Upper lobe of left lung (tissue), 4 donors: Measurements from ENCODE around the gene TGFB1.

Experiments
- POLR2A ChIP-seq, 4 donors: fragments of 450-650 bp; IDR thresholded peaks; one replicate each; pipeline ENCODE4 v1.5.1; 2016 to 2017; ENCODE audit warnings: antibody characterized with exemption in 4 of 4, mild to moderate bottlenecking in 2 of 4
- TF ChIP-seq, protein P1 (sequence below), 6 experiments: fragments of 450-650 bp in 4 of 6; fragments of 200-600 bp in 2 of 6; sonication (generic) in 2 of 6; IDR thresholded peaks; one replicate each; pipeline ENCODE4 v1.5.1; 2016 to 2019; ENCODE audit warnings: antibody characterized with exemption in 6 of 6

DNA sequence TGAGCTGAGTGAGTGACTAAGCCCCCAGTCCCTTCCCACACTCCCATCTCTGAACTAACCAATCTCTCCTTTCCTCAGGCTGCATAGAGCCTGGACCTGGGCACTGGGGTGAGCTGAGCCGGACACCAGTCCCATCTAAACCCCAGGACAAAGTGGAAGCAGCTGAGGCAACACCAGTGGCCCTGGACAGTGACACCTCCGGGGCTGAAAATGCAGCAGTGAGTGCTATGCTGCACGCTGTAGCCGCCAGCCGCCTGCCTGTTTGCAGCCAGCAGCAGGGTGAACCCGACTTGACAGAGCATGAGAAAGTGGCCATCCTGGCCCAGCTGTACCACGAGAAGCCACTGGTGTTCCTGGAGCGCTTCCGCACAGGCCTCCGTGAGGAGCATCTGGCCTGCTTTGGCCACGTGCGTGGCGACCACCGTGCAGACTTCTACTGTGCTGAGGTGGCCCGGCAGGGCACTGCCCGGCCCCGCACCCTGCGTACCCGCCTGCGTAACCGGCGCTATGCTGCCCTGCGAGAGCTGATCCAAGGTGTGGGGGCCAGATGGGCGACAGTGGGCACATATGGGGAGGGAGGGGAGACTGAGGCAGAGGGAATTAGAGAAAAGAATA, 37.3 kb downstream of the TGFB1 start:
- TF ChIP-seq, protein P1, sequence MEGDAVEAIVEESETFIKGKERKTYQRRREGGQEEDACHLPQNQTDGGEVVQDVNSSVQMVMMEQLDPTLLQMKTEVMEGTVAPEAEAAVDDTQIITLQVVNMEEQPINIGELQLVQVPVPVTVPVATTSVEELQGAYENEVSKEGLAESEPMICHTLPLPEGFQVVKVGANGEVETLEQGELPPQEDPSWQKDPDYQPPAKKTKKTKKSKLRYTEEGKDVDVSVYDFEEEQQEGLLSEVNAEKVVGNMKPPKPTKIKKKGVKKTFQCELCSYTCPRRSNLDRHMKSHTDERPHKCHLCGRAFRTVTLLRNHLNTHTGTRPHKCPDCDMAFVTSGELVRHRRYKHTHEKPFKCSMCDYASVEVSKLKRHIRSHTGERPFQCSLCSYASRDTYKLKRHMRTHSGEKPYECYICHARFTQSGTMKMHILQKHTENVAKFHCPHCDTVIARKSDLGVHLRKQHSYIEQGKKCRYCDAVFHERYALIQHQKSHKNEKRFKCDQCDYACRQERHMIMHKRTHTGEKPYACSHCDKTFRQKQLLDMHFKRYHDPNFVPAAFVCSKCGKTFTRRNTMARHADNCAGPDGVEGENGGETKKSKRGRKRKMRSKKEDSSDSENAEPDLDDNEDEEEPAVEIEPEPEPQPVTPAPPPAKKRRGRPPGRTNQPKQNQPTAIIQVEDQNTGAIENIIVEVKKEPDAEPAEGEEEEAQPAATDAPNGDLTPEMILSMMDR (IDR thresholded peaks at IDR 0.05): no peak
- TF ChIP-seq POLR2A (IDR thresholded peaks at IDR 0.05): no peak
